Sigmoid colon (tissue), 4 donors: ENCODE results near the gene UNC5A.

ENCODE experiments used
- CTCF ChIP-seq, 4 experiments: fragments of 450-650 bp in 3 of 4; fragments of 200-600 bp in 1 of 4; IDR thresholded peaks; one replicate each; pipeline ENCODE4 v1.5.1; 2016 to 2019; ENCODE audit warnings: antibody characterized with exemption in 4 of 4, mild to moderate bottlenecking in 3 of 4, moderate library complexity in 2 of 4
- POLR2A ChIP-seq, 2 donors: fragments of 450-650 bp; IDR thresholded peaks; one replicate each; pipeline ENCODE4 v1.6.1; 2016; ENCODE audit warnings: antibody characterized with exemption in 2 of 2, mild to moderate bottlenecking in 2 of 2, moderate library complexity in 2 of 2
- POLR2AphosphoS5 ChIP-seq, 4 donors: sonication (generic); formaldehyde crosslinking; IDR thresholded peaks; one replicate each; pipeline ENCODE4 v1.6.1; 2017; ENCODE audit warnings: antibody characterized with exemption in 4 of 4

- no peak for TF ChIP-seq CTCF (IDR thresholded peaks at IDR 0.05)
- TF ChIP-seq POLR2A (IDR thresholded peaks at IDR 0.05) = no peak
- TF ChIP-seq POLR2AphosphoS5 (IDR thresholded peaks at IDR 0.05) = no peak
Observed at GRCh38 chr5:176894298-176894697, 83.9 kb downstream of the UNC5A start.
